ENCODE results near the gene FAM3D.

DNA sequence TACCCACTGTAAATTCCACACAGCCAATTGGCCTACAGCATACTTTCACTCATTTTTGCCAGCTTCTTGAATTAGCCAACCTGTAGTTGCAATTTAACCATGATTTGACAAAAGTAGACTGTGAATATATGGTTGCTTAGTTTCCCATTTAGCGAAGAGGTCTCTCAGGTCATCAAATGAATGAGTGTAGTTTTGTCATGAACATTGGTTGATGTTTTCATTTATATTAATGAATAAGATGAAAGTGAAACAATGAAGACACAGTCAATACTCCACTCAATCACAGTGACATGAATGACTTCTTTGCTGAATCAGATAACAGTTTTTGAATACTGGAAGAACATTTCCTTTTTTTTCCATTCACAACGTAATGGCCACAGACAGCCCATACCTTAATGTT, 15.3 kb upstream of the FAM3D start:
- TF ChIP-seq, protein P1, sequence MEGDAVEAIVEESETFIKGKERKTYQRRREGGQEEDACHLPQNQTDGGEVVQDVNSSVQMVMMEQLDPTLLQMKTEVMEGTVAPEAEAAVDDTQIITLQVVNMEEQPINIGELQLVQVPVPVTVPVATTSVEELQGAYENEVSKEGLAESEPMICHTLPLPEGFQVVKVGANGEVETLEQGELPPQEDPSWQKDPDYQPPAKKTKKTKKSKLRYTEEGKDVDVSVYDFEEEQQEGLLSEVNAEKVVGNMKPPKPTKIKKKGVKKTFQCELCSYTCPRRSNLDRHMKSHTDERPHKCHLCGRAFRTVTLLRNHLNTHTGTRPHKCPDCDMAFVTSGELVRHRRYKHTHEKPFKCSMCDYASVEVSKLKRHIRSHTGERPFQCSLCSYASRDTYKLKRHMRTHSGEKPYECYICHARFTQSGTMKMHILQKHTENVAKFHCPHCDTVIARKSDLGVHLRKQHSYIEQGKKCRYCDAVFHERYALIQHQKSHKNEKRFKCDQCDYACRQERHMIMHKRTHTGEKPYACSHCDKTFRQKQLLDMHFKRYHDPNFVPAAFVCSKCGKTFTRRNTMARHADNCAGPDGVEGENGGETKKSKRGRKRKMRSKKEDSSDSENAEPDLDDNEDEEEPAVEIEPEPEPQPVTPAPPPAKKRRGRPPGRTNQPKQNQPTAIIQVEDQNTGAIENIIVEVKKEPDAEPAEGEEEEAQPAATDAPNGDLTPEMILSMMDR (IDR thresholded peaks at IDR 0.05 in 2 of 3, conservative IDR thresholded peaks at IDR 0.05 in 1 of 3; ENCODE audit: borderline replicate concordance in 1 of 3, insufficient read depth in 1 of 3, low read depth in 2 of 3, low read length in 2 of 3), result no peak
- no peak for TF ChIP-seq EZH2 (IDR thresholded peaks at IDR 0.05)
- TF ChIP-seq, protein P2, sequence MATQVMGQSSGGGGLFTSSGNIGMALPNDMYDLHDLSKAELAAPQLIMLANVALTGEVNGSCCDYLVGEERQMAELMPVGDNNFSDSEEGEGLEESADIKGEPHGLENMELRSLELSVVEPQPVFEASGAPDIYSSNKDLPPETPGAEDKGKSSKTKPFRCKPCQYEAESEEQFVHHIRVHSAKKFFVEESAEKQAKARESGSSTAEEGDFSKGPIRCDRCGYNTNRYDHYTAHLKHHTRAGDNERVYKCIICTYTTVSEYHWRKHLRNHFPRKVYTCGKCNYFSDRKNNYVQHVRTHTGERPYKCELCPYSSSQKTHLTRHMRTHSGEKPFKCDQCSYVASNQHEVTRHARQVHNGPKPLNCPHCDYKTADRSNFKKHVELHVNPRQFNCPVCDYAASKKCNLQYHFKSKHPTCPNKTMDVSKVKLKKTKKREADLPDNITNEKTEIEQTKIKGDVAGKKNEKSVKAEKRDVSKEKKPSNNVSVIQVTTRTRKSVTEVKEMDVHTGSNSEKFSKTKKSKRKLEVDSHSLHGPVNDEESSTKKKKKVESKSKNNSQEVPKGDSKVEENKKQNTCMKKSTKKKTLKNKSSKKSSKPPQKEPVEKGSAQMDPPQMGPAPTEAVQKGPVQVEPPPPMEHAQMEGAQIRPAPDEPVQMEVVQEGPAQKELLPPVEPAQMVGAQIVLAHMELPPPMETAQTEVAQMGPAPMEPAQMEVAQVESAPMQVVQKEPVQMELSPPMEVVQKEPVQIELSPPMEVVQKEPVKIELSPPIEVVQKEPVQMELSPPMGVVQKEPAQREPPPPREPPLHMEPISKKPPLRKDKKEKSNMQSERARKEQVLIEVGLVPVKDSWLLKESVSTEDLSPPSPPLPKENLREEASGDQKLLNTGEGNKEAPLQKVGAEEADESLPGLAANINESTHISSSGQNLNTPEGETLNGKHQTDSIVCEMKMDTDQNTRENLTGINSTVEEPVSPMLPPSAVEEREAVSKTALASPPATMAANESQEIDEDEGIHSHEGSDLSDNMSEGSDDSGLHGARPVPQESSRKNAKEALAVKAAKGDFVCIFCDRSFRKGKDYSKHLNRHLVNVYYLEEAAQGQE (IDR thresholded peaks at IDR 0.05; ENCODE audit: low read depth), result no peak
